Tibial nerve (tissue), 4 donors: ENCODE data around the gene REPS1. TPM values are rescaled to one million over a fixed set of nuclear protein-coding genes. Genes with fewer than 3 reads are reported as not detected.

ENCODE experiments used
- DNase-seq, 2 donors: peaks; one replicate each; pipeline ENCODE4 v3.0.0-alpha.2; 2019; ENCODE audit warnings: low spot score in 2 of 2
- H3K27ac ChIP-seq, 4 donors: fragments of 200-600 bp; sonication (generic) in 3 of 4; one replicate each; pipeline ENCODE4 v1.5.1; 2017 to 2019; ENCODE audit warnings: mild to moderate bottlenecking in 1 of 4
- H3K27me3 ChIP-seq, 2 donors: fragments of 200-600 bp; sonication (generic) in 1 of 2; one replicate each; pipeline versions ENCODE4 v1.5.1 to v1.6.0; 2017 to 2019
- H3K36me3 ChIP-seq, 3 donors: fragments of 200-600 bp; sonication (generic); one replicate each; pipeline ENCODE4 v1.5.1; 2018 to 2019
- H3K4me1 ChIP-seq, 4 donors: fragments of 200-600 bp; sonication (generic) in 3 of 4; one replicate each; pipeline ENCODE4 v1.5.1; 2017 to 2019
- H3K4me3 ChIP-seq, 4 donors: fragments of 200-600 bp; sonication (generic) in 3 of 4; one replicate each; pipeline ENCODE4 v1.5.1; 2017 to 2019; ENCODE audit warnings: mild to moderate bottlenecking in 1 of 4, moderate library complexity in 1 of 4
- H3K9me3 ChIP-seq, 4 donors: fragments of 200-600 bp; sonication (generic) in 3 of 4; one replicate each; pipeline ENCODE4 v1.5.1; 2017 to 2019
- EP300 ChIP-seq, 2 donors: sonication (generic); formaldehyde crosslinking; IDR thresholded peaks; one replicate each; pipeline ENCODE4 v1.6.1; 2017; ENCODE audit warnings: antibody characterized with exemption in 2 of 2, mild to moderate bottlenecking in 1 of 2
- POLR2A ChIP-seq, 2 donors: fragments of 450-650 bp; IDR thresholded peaks; one replicate each; pipeline ENCODE4 v1.6.1; 2017; ENCODE audit warnings: antibody characterized with exemption in 2 of 2, mild to moderate bottlenecking in 2 of 2, moderate library complexity in 2 of 2
- WGBS, 2 donors: methylation state at CpG; one replicate each; pipeline ENCODE4 v1.1.5; 2018; 5-methylcytosine and 5-hydroxymethylcytosine counted together
- total RNA-seq, 4 donors: library from RNA; depleted of rRNA; stranded (reverse); fragments of >200 nt; gene quantifications; one replicate each; pipeline ENCODE4 v1.1.0, GENCODE V29; 2016
- TF ChIP-seq, protein P1 (sequence below), 5 experiments: fragments of 200-600 bp in 3 of 5; fragments of 450-650 bp in 2 of 5; sonication (generic) in 3 of 5; IDR thresholded peaks; one replicate each; pipeline ENCODE4 v1.5.1; 2016 to 2019; ENCODE audit warnings: antibody characterized with exemption in 5 of 5, mild to moderate bottlenecking in 3 of 5, moderate library complexity in 2 of 5

Gene REPS1
- total RNA-seq, 4 donors from 2014 or later = 31.0 to 66.0 (median 50.6) TPM

- DNase-seq = no peak
- H3K27ac ChIP-seq = no peak overlapping the region
These were observed 75.7 kb downstream of the REPS1 start for GRCh38 chr6:138912308-138912707.

DNA sequence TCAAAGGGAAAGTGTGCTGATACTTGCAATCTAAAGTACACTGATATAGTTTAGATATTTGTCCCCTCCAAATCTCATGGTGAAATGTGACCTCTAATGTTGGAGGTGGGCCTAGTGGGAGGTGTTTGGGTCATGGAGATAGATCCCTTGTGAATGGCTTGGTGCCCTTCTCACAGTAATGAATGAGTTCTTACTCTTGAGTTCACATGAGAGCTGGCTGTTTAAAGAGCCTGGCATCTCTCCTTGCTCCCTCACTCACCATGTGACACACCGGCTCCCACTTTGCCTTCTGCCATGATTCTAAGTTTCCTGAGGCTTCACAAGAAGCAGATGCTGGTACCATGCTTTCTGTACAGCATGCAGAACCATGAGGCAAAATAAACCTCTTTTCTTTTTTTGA is 78.1 kb downstream of the REPS1 start:
- no peak overlapping the region for H3K27ac ChIP-seq
- H3K4me1 ChIP-seq = no peaks in the 10 kb centered on the region
- no peaks in the 10 kb centered on the region for H3K27me3 ChIP-seq
- peaks cover 3 to 100% (median 9%) of the 10 kb centered on the region in 3 donors for H3K36me3 ChIP-seq
- no peak for TF ChIP-seq EP300 (IDR thresholded peaks at IDR 0.05)
- TF ChIP-seq, protein P1, sequence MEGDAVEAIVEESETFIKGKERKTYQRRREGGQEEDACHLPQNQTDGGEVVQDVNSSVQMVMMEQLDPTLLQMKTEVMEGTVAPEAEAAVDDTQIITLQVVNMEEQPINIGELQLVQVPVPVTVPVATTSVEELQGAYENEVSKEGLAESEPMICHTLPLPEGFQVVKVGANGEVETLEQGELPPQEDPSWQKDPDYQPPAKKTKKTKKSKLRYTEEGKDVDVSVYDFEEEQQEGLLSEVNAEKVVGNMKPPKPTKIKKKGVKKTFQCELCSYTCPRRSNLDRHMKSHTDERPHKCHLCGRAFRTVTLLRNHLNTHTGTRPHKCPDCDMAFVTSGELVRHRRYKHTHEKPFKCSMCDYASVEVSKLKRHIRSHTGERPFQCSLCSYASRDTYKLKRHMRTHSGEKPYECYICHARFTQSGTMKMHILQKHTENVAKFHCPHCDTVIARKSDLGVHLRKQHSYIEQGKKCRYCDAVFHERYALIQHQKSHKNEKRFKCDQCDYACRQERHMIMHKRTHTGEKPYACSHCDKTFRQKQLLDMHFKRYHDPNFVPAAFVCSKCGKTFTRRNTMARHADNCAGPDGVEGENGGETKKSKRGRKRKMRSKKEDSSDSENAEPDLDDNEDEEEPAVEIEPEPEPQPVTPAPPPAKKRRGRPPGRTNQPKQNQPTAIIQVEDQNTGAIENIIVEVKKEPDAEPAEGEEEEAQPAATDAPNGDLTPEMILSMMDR (IDR thresholded peaks at IDR 0.05) = no peak
- no peak for TF ChIP-seq POLR2A (IDR thresholded peaks at IDR 0.05)
- no peak overlapping the region for H3K4me3 ChIP-seq
- DNase-seq = no peak
- 71 to 75% methylated on average over 1 of the region's 1 CpG for WGBS, 2 donors
- no peaks in the 10 kb centered on the region for H3K9me3 ChIP-seq

More at GRCh38 chr6:138912308-138912707, 75.7 kb downstream of the REPS1 start:
- no peaks in the 10 kb centered on the region for H3K4me1 ChIP-seq
- peaks cover 0 to 95% (median 3%) of the 10 kb centered on the region in 3 donors for H3K36me3 ChIP-seq
- TF ChIP-seq POLR2A (IDR thresholded peaks at IDR 0.05) (no peak), EP300 (IDR thresholded peaks at IDR 0.05) (no peak)
- TF ChIP-seq, protein P1 (IDR thresholded peaks at IDR 0.05) = no peak
- H3K27me3 ChIP-seq = no peaks in the 10 kb centered on the region
- 56 to 83% methylated on average over 3 of the region's 3 CpGs for WGBS, 2 donors
- H3K4me3 ChIP-seq = no peak overlapping the region
- H3K9me3 ChIP-seq = no peaks in the 10 kb centered on the region

GRCh38 chr6:138909511-138909910 is 78.5 kb downstream of the REPS1 start:
- WGBS, 2 donors = 68 to 83% methylated on average over 4 of the region's 4 CpGs

GRCh38 chr6:138907167-138907566 is 80.9 kb downstream of the REPS1 start:
- TF ChIP-seq POLR2A (IDR thresholded peaks at IDR 0.05) = no peak
- TF ChIP-seq, protein P1 (IDR thresholded peaks at IDR 0.05) = no peak
- TF ChIP-seq EP300 (IDR thresholded peaks at IDR 0.05) = no peak
- H3K4me1 ChIP-seq = no peaks in the 10 kb centered on the region
- H3K27ac ChIP-seq = no peak overlapping the region
- no peak for DNase-seq
- WGBS, 2 donors = 80 to 81% methylated on average over 7 of the region's 7 CpGs
- H3K4me3 ChIP-seq = no peak overlapping the region
- no peaks in the 10 kb centered on the region for H3K27me3 ChIP-seq
- H3K9me3 ChIP-seq = no peaks in the 10 kb centered on the region
- H3K36me3 ChIP-seq = peaks cover 3 to 99% (median 9%) of the 10 kb centered on the region in 3 donors

More at GRCh38 chr6:138909511-138909910, 78.5 kb downstream of the REPS1 start:
- no peaks in the 10 kb centered on the region for H3K27me3 ChIP-seq
- H3K4me3 ChIP-seq = no peak overlapping the region
- H3K36me3 ChIP-seq = peaks cover 3 to 100% (median 9%) of the 10 kb centered on the region in 3 donors
- H3K4me1 ChIP-seq = no peaks in the 10 kb centered on the region
- H3K27ac ChIP-seq = no peak overlapping the region
- no peak for DNase-seq
- TF ChIP-seq, protein P1 (IDR thresholded peaks at IDR 0.05) = no peak
- TF ChIP-seq EP300 (IDR thresholded peaks at IDR 0.05) (no peak), POLR2A (IDR thresholded peaks at IDR 0.05) (no peak)
- no peaks in the 10 kb centered on the region for H3K9me3 ChIP-seq

DNA sequence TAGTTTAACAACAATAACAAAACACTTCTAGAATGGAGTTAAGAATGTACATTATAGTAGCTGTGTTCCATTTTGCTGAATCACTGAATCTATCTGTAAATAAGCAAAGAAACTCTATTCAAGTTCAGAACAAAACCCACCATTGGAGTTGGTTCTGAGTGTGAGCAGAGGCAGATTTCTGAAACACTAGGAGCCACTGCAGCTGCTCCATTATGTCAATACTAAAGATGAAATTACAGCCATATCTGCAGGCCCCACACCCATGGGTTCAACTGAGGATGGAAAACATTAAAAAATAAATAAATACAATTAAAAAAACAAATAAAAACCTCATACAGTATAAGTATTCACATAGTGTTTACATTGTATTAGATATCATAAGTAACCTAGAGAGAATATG is 91.0 kb downstream of the REPS1 start:
- H3K27me3 ChIP-seq = no peaks in the 10 kb centered on the region
- no peak for TF ChIP-seq EP300 (IDR thresholded peaks at IDR 0.05)
- TF ChIP-seq, protein P1 (IDR thresholded peaks at IDR 0.05) = no peak

More for the DNA sequence above, 91.0 kb downstream of the REPS1 start:
- no peak for DNase-seq
- no peak overlapping the region for H3K27ac ChIP-seq
- H3K4me1 ChIP-seq = no peaks in the 10 kb centered on the region
- H3K4me3 ChIP-seq = no peak overlapping the region
- H3K36me3 ChIP-seq = peaks cover 0 to 43% (median 0%) of the 10 kb centered on the region in 3 donors
- H3K9me3 ChIP-seq = no peaks in the 10 kb centered on the region
